DND-41 (cell line): ENCODE results near the gene RNF223.
"Not testable (repeated sequence)": the region's sequence is repeated elsewhere in the genome, so short reads cannot be mapped to it uniquely, and the experiment has no call there.

Source experiments
- ATAC-seq: fragments of 200-7000 bp; cut with Tn5 transposase; 3 replicates; pipeline ENCODE4 v1.9.1; 2021; ENCODE audit warnings: low read depth; ENCODE audit not compliant: insufficient read depth
- DNase-seq: peaks from one replicate; pipeline ENCODE4 v3.0.0-alpha.2; 2020
- H2AFZ ChIP-seq: 2 replicates; pipeline ENCODE4 v1.6.0; 2012; ENCODE audit warnings: low read depth, low read length
- H3K27ac ChIP-seq: 2 replicates; pipeline ENCODE4 v1.5.1; 2012; ENCODE audit warnings: low read length, inconsistent platforms
- H3K27me3 ChIP-seq: fragments of 200-600 bp; sonication (generic); 2 replicates; pipeline ENCODE4 v1.6.0; 2012; ENCODE audit warnings: low read length, mild to moderate bottlenecking, inconsistent platforms; ENCODE audit not compliant: insufficient read depth, poor library complexity
- H3K36me3 ChIP-seq: 2 replicates; pipeline ENCODE4 v1.5.1; 2012; ENCODE audit warnings: low read length, inconsistent platforms; ENCODE audit not compliant: insufficient read depth
- H3K4me1 ChIP-seq: 2 replicates; pipeline ENCODE4 v1.5.1; 2012; ENCODE audit warnings: mild to moderate bottlenecking, low read length; ENCODE audit not compliant: insufficient read depth
- H3K4me2 ChIP-seq: 2 replicates; pipeline ENCODE4 v1.6.0; 2012; ENCODE audit warnings: mild to moderate bottlenecking, moderate library complexity, low read length, inconsistent platforms; ENCODE audit not compliant: insufficient read depth
- H3K4me3 ChIP-seq, 2 experiments: fragments of 200-600 bp in 1 of 2; shearing (Covaris generic) in 1 of 2; 2 replicates each; pipeline ENCODE4 v1.5.1; 2012 to 2016; ENCODE audit warnings: inconsistent platforms in 2 of 2, low read length in 2 of 2, mild to moderate bottlenecking in 2 of 2, low read depth in 1 of 2, moderate library complexity in 1 of 2
- H3K79me2 ChIP-seq: 2 replicates; pipeline ENCODE4 v1.6.0; 2012; ENCODE audit warnings: low read length, inconsistent platforms; ENCODE audit not compliant: insufficient read depth
- H3K9ac ChIP-seq: 2 replicates; pipeline ENCODE4 v1.6.0; 2012; ENCODE audit warnings: low read depth, mild to moderate bottlenecking, inconsistent platforms, low read length, moderate library complexity
- H3K9me3 ChIP-seq: 2 replicates; pipeline ENCODE4 v1.5.1; 2012; ENCODE audit warnings: low read length, moderate library complexity, mild to moderate bottlenecking, inconsistent platforms; ENCODE audit not compliant: insufficient read depth, severe bottlenecking
- H4K20me1 ChIP-seq: 2 replicates; pipeline ENCODE4 v1.6.0; 2012; ENCODE audit warnings: low read length; ENCODE audit not compliant: insufficient read depth
- EZH2 ChIP-seq: IDR thresholded peaks from 3 replicates; pipeline ENCODE4 v1.6.1; 2012; ENCODE audit warnings: borderline replicate concordance, low read depth, mild to moderate bottlenecking, moderate library complexity, low read length, inconsistent platforms; ENCODE audit not compliant: severe bottlenecking
- TF ChIP-seq, protein P1 (sequence below): IDR thresholded peaks from 2 replicates; pipeline ENCODE4 v1.5.1; 2012; ENCODE audit warnings: borderline replicate concordance, low read length, moderate library complexity, mild to moderate bottlenecking; ENCODE audit not compliant: poor library complexity, severe bottlenecking; ENCODE audit errors: extremely low read depth

The RNF223 gene

DNA sequence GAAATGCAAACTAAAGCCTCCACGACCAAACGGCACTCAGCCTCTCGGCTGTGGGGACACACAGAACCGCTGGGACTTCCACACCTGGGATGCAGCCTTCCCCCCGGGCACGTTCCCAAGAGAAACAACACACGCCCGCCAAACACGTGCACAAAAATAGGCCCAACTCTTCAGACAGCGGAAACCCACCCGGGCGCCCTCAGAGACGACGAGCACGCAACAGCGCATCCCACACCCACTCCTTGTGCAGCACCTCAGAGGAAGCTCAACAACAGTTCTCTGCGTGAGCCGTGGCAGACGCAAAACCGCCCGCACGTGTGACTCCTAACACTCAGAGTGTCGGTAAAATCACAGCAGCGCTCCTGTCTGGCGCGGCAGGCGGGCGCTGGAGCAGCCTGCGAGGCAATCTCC is 36.5 kb upstream of the RNF223 start:
- no peaks in the 10 kb centered on the region for H3K27me3 ChIP-seq
- peaks cover 70% of the 10 kb centered on the region for H3K79me2 ChIP-seq
- peaks cover 14% of the 10 kb centered on the region for H3K36me3 ChIP-seq
- H3K4me2 ChIP-seq = no peak overlapping the region
- H3K9ac ChIP-seq = no peak overlapping the region
- H3K27ac ChIP-seq = no peak overlapping the region
- peaks cover 6% of the 10 kb centered on the region for H3K9me3 ChIP-seq
- DNase-seq (no peak), ATAC-seq (no peak)
- peaks cover 10% of the 10 kb centered on the region for H3K4me1 ChIP-seq
- H4K20me1 ChIP-seq = peaks cover 22% of the 10 kb centered on the region; the same call in 1 of the 2 replicates
- TF ChIP-seq, protein P1, sequence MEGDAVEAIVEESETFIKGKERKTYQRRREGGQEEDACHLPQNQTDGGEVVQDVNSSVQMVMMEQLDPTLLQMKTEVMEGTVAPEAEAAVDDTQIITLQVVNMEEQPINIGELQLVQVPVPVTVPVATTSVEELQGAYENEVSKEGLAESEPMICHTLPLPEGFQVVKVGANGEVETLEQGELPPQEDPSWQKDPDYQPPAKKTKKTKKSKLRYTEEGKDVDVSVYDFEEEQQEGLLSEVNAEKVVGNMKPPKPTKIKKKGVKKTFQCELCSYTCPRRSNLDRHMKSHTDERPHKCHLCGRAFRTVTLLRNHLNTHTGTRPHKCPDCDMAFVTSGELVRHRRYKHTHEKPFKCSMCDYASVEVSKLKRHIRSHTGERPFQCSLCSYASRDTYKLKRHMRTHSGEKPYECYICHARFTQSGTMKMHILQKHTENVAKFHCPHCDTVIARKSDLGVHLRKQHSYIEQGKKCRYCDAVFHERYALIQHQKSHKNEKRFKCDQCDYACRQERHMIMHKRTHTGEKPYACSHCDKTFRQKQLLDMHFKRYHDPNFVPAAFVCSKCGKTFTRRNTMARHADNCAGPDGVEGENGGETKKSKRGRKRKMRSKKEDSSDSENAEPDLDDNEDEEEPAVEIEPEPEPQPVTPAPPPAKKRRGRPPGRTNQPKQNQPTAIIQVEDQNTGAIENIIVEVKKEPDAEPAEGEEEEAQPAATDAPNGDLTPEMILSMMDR = no peak
- TF ChIP-seq EZH2 = no peak
- H2AFZ ChIP-seq = no peak overlapping the region
- H3K4me3 ChIP-seq = no peak overlapping the region

DNA sequence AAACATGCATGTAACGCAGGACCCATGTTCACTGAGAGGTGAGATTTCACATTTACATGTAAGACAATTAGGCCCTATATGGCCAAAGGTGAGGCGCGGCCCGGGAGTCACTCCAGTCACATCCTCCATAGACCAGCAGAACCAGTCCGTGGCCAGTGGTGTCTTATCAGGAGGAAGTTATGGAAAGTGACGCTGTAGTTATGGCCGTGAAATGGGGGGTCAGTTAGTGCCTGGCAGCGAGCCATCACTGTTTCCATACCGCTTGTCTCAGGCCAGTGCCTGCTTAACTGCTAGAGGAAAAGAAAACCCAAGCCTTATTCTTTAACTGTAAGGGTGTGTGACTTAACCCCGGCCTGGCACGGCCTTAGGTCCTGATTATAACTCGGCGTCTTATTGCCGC is 35.6 kb upstream of the RNF223 start:
- DNase-seq (no peak), ATAC-seq (no peak)
- Histone ChIP-seq H3K36me3 (peaks cover 14% of the 10 kb centered on the region), H3K9me3 (peaks cover 6% of the 10 kb centered on the region), H3K4me1 (peaks cover 5% of the 10 kb centered on the region), H4K20me1 (peaks cover 27% of the 10 kb centered on the region; the same call in 1 of the 2 replicates), H3K4me2 (no peak overlapping the region), H3K4me3 (no peak overlapping the region), H3K27me3 (no peaks in the 10 kb centered on the region), H3K79me2 (peaks cover 73% of the 10 kb centered on the region), H3K27ac (no peak overlapping the region), H2AFZ (no peak overlapping the region), H3K9ac (no peak overlapping the region)
- no peak for TF ChIP-seq EZH2
- TF ChIP-seq, protein P1 = no peak

DNA sequence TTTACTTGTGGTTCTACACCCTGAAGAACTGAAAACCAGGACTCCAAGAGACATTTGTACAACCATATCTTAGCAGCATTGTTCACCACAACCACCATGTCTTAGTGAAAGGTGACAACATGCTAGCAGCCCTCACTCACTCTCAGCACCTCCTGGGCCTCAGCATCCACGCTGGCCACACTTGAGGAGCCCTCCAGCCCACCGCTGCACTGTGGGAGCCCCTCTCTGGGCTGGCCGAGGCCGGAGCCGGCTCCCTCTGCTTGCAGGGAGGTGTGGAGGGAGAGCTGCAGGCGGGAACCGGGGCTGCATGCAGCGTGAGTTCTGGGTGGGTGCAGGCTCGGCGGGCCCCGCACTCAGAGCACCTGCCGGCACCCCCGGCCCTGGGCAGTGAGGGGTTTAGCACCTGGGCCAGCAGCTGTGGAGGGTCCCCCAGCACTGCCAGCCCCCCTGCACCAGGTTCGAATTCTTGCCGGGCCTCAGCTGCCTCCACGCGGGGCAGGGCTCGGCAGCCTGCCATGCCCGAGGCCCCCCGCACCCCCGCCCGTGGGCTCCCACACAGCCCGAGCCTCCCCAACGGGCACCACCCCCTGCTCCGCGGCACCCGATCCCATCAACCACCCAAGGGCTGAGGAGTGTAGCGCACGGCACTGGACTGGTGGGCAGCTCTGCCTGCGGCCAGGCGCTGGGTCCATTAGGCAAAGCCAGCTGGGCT is 32.6 kb upstream of the RNF223 start:
- Histone ChIP-seq H3K79me2 (peaks cover 58% of the 10 kb centered on the region), H3K9ac (no peak overlapping the region), H3K9me3 (no peaks in the 10 kb centered on the region), H3K4me2 (no peak overlapping the region), H2AFZ (no peak overlapping the region), H3K4me3 (no peak overlapping the region), H3K4me1 (no peaks in the 10 kb centered on the region), H4K20me1 (peaks cover 33% of the 10 kb centered on the region; the same call in 1 of the 2 replicates), H3K27ac (no peak overlapping the region), H3K36me3 (0 out of 2 replicates have a peak, but pooled peaks cover 2% of the 10 kb centered on the region), H3K27me3 (no peaks in the 10 kb centered on the region)
- no peak for ATAC-seq
- DNase-seq = no peak
- TF ChIP-seq, protein P1 = no peak
- TF ChIP-seq EZH2 = no peak

DNA sequence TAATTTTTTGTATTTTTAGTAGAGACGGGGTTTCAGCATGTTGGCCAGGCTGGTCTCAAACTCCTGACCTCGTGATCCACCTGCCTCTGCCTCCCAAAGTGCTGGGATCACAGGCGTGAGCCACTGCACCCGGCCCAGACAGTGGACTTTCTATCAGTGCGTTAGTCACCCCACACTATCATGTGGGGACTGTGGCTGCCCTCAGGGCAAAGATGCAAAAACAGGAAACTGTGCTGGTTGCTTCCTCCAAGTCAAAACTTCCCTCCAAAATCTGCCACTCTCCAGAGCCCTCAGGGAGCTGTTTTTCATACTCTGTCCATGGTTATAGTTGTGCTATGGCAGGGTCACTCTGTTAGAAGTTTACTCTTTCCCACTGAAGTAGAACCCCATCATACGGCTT is 30.0 kb upstream of the RNF223 start:
- not testable (repeated sequence) for H3K4me1 ChIP-seq, H3K4me3 ChIP-seq, H3K4me2 ChIP-seq, H3K36me3 ChIP-seq, H3K9me3 ChIP-seq, H2AFZ ChIP-seq, DNase-seq, H3K27ac ChIP-seq, H3K27me3 ChIP-seq, H3K9ac ChIP-seq, ATAC-seq
- Histone ChIP-seq H4K20me1 (peaks cover 27% of the 10 kb centered on the region; the same call in 1 of the 2 replicates), H3K79me2 (peaks cover 37% of the 10 kb centered on the region)
